SK-N-SH treated with all-trans-retinoic acid at 6 μM for 48 hours (cell line): ENCODE results near the gene RNF169.
A peak's percentile ranks its signal among the peaks of the same experiment; 100 is the strongest.

Experiments used
- ATAC-seq: fragments of 200-7000 bp; cut with Tn5 transposase; 3 replicates; pipeline ENCODE4 v1.9.1; 2020; ENCODE audit warnings: mild to moderate bottlenecking, moderate library complexity
- ARNTL ChIP-seq: fragments of 450-650 bp; formaldehyde crosslinking; IDR thresholded peaks from 2 replicates; pipeline ENCODE4 v1.5.0; 2020; ENCODE audit warnings: low read depth, mild to moderate bottlenecking, moderate library complexity, borderline replicate concordance
- BACH2 ChIP-seq: fragments of 250-450 bp; sonication (Bioruptor Pico); IDR thresholded peaks from 2 replicates; pipeline ENCODE4 v1.9.0; 2021; ENCODE audit warnings: mild to moderate bottlenecking, borderline replicate concordance
- CSDC2 ChIP-seq: fragments of 250-450 bp; sonication (Bioruptor Pico); IDR thresholded peaks from 2 replicates; pipeline ENCODE4 v1.5.0; 2020; ENCODE audit warnings: mild to moderate bottlenecking, moderate library complexity
- ESRRG ChIP-seq: fragments of 250-450 bp; sonication (Bioruptor Pico); IDR thresholded peaks from 2 replicates; pipeline ENCODE4 v1.6.1; 2021; ENCODE audit warnings: mild to moderate bottlenecking
- GLIS3 ChIP-seq: fragments of 250-450 bp; sonication (Bioruptor Pico); IDR thresholded peaks from 2 replicates; pipeline ENCODE4 v1.5.0; 2020; ENCODE audit warnings: mild to moderate bottlenecking, moderate library complexity
- ISL1 ChIP-seq: fragments of 250-450 bp; sonication (Bioruptor Pico); IDR thresholded peaks from 2 replicates; pipeline ENCODE4 v2.1.2; 2022; ENCODE audit warnings: mild to moderate bottlenecking, moderate library complexity
- OSR1 ChIP-seq: fragments of 250-450 bp; sonication (Bioruptor Pico); IDR thresholded peaks from 2 replicates; pipeline ENCODE4 v1.8.0; 2022; ENCODE audit warnings: moderate library complexity, mild to moderate bottlenecking, inconsistent platforms
- PPARA ChIP-seq: fragments of 250-450 bp; sonication (Bioruptor Pico); IDR thresholded peaks from 2 replicates; pipeline ENCODE4 v1.5.0; 2020; ENCODE audit warnings: mild to moderate bottlenecking, borderline replicate concordance
- RARB ChIP-seq: fragments of 250-450 bp; sonication (Bioruptor Pico); IDR thresholded peaks from 2 replicates; pipeline ENCODE4 v1.8.0; 2021; ENCODE audit warnings: mild to moderate bottlenecking, moderate library complexity
- SNAI2 ChIP-seq: fragments of 250-450 bp; sonication (Bioruptor Pico); IDR thresholded peaks from 2 replicates; pipeline ENCODE4 v1.5.0; 2020; ENCODE audit warnings: mild to moderate bottlenecking, moderate library complexity
- TCF4 ChIP-seq: fragments of 250-450 bp; sonication (Bioruptor Pico); IDR thresholded peaks from 2 replicates; pipeline ENCODE4 v1.8.0; 2021; ENCODE audit warnings: mild to moderate bottlenecking, moderate library complexity, borderline replicate concordance
- TOX ChIP-seq: fragments of 250-450 bp; sonication (Bioruptor Pico); IDR thresholded peaks from 2 replicates; pipeline ENCODE4 v1.8.0; 2021; ENCODE audit warnings: mild to moderate bottlenecking, moderate library complexity, borderline replicate concordance
- ZC3H10 ChIP-seq: fragments of 250-450 bp; sonication (Bioruptor Pico); IDR thresholded peaks from 2 replicates; pipeline ENCODE4 v1.5.1; 2021; ENCODE audit warnings: mild to moderate bottlenecking, moderate library complexity
- ZFP3 ChIP-seq: fragments of 250-450 bp; sonication (Bioruptor Pico); IDR thresholded peaks from 2 replicates; pipeline ENCODE4 v1.5.0; 2020; ENCODE audit warnings: mild to moderate bottlenecking, moderate library complexity
- ZFP30 ChIP-seq: fragments of 450-650 bp; formaldehyde crosslinking; IDR thresholded peaks from 2 replicates; pipeline ENCODE4 v1.5.0; 2022; ENCODE audit warnings: mild to moderate bottlenecking, moderate library complexity
- ZNF565 ChIP-seq: fragments of 450-650 bp; formaldehyde crosslinking; conservative IDR thresholded peaks from 2 replicates; pipeline ENCODE4 v1.5.0; 2020; ENCODE audit warnings: low read depth, mild to moderate bottlenecking, moderate library complexity
- ZNF8 ChIP-seq: fragments of 450-650 bp; formaldehyde crosslinking; IDR thresholded peaks from 2 replicates; pipeline ENCODE4 v1.5.0; 2020; ENCODE audit warnings: mild to moderate bottlenecking, moderate library complexity
- TF ChIP-seq, protein P1 (sequence below): fragments of 250-450 bp; sonication (Bioruptor Pico); IDR thresholded peaks from 2 replicates; pipeline ENCODE4 v1.5.0; 2020; ENCODE audit warnings: mild to moderate bottlenecking, moderate library complexity
- TF ChIP-seq, protein P2 (sequence below): fragments of 250-450 bp; sonication (Bioruptor Pico); IDR thresholded peaks from 2 replicates; pipeline ENCODE4 v1.8.0; 2020; ENCODE audit warnings: mild to moderate bottlenecking, moderate library complexity, borderline replicate concordance
- TF ChIP-seq, protein P3 (sequence below): fragments of 250-450 bp; sonication (Bioruptor Pico); IDR thresholded peaks from 2 replicates; pipeline ENCODE4 v1.8.0; 2021; ENCODE audit warnings: low read depth, mild to moderate bottlenecking, moderate library complexity, borderline replicate concordance
- TF ChIP-seq, protein P4 (sequence below): fragments of 250-450 bp; sonication (Bioruptor Pico); IDR thresholded peaks from 2 replicates; pipeline ENCODE4 v1.5.1; 2020; ENCODE audit warnings: low read depth, mild to moderate bottlenecking, moderate library complexity

Gene RNF169, protein sequence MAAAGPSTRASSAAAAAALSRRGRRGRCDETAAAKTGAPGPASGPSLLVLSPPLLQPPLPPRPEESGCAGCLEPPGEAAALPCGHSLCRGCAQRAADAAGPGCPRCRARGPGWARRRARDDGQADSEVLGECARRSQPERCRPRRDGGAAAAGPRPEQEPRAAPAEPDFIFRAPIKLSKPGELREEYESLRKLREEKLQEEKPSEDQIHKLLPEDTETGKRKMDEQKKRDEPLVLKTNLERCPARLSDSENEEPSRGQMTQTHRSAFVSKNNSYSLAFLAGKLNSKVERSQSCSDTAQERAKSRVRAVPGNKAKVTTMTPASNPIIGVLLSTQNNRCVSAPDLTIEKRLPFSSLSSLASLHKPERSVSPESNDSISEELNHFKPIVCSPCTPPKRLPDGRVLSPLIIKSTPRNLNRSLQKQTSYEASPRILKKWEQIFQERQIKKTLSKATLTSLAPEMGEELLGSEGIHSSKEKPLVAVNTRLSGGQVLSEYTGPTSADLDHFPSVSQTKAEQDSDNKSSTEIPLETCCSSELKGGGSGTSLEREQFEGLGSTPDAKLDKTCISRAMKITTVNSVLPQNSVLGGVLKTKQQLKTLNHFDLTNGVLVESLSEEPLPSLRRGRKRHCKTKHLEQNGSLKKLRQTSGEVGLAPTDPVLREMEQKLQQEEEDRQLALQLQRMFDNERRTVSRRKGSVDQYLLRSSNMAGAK

DNA sequence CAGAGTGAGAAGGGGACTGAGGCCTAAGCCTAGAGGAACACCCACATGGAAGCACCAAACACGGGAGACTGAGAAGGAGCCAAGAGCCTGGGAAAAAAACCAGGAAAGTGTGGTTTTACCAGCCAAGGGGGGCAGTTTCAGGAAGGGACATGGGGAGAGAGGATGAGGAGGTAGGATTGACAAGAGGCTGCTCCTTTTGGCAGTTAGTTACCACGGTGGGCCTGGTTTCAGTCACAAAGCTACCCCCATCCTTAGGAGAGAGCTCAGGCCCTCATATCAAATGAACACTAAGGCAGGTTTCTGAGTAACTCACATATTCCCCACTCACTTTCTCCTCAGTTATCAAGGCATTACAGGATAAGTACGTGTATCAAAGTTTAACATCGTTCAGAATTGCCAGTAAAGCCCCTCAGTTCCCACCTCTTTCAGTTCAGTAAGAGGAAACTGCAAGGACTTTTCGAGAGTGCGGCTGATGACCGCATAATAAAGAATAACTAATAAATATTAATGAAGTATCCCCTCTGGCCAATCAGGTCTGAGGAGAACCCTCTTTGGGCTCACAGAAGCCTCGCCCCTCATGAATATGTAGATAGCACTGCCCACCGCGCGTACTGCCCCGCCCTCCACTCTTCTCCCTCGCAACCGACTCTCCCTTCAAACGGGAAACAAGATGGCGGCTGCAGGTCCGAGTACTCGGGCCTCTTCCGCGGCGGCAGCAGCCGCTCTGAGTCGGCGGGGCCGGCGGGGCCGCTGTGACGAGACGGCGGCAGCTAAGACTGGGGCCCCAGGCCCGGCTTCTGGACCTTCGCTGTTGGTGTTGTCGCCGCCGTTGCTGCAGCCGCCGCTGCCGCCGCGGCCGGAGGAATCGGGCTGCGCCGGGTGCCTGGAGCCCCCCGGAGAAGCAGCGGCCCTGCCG, at the start of gene RNF169:
Gene RNF169 (plus strand): TSS at position 639 of the 916 bp plus-strand sequence. CDS start 32 bp downstream, at position 671.
- ATAC-seq: peak; percentile 100
- TF ChIP-seq, protein P1, sequence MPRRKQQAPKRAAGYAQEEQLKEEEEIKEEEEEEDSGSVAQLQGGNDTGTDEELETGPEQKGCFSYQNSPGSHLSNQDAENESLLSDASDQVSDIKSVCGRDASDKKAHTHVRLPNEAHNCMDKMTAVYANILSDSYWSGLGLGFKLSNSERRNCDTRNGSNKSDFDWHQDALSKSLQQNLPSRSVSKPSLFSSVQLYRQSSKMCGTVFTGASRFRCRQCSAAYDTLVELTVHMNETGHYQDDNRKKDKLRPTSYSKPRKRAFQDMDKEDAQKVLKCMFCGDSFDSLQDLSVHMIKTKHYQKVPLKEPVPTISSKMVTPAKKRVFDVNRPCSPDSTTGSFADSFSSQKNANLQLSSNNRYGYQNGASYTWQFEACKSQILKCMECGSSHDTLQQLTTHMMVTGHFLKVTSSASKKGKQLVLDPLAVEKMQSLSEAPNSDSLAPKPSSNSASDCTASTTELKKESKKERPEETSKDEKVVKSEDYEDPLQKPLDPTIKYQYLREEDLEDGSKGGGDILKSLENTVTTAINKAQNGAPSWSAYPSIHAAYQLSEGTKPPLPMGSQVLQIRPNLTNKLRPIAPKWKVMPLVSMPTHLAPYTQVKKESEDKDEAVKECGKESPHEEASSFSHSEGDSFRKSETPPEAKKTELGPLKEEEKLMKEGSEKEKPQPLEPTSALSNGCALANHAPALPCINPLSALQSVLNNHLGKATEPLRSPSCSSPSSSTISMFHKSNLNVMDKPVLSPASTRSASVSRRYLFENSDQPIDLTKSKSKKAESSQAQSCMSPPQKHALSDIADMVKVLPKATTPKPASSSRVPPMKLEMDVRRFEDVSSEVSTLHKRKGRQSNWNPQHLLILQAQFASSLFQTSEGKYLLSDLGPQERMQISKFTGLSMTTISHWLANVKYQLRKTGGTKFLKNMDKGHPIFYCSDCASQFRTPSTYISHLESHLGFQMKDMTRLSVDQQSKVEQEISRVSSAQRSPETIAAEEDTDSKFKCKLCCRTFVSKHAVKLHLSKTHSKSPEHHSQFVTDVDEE: no peak
- TF ChIP-seq TOX (CRISPR knock-in tag): no peak
- TF ChIP-seq, protein P2, sequence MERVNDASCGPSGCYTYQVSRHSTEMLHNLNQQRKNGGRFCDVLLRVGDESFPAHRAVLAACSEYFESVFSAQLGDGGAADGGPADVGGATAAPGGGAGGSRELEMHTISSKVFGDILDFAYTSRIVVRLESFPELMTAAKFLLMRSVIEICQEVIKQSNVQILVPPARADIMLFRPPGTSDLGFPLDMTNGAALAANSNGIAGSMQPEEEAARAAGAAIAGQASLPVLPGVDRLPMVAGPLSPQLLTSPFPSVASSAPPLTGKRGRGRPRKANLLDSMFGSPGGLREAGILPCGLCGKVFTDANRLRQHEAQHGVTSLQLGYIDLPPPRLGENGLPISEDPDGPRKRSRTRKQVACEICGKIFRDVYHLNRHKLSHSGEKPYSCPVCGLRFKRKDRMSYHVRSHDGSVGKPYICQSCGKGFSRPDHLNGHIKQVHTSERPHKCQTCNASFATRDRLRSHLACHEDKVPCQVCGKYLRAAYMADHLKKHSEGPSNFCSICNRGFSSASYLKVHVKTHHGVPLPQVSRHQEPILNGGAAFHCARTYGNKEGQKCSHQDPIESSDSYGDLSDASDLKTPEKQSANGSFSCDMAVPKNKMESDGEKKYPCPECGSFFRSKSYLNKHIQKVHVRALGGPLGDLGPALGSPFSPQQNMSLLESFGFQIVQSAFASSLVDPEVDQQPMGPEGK: no peak
- no peak for TF ChIP-seq GLIS3 (CRISPR knock-in tag)
- no peak for TF ChIP-seq OSR1 (CRISPR knock-in tag)
- no peak for TF ChIP-seq ZNF565 (CRISPR knock-in tag)
- no peak for TF ChIP-seq ZFP30 (CRISPR knock-in tag)
- TF ChIP-seq, protein P3, sequence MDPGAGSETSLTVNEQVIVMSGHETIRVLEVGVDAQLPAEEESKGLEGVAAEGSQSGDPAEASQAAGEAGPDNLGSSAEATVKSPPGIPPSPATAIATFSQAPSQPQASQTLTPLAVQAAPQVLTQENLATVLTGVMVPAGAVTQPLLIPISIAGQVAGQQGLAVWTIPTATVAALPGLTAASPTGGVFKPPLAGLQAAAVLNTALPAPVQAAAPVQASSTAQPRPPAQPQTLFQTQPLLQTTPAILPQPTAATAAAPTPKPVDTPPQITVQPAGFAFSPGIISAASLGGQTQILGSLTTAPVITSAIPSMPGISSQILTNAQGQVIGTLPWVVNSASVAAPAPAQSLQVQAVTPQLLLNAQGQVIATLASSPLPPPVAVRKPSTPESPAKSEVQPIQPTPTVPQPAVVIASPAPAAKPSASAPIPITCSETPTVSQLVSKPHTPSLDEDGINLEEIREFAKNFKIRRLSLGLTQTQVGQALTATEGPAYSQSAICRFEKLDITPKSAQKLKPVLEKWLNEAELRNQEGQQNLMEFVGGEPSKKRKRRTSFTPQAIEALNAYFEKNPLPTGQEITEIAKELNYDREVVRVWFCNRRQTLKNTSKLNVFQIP: no peak
- TF ChIP-seq ESRRG (CRISPR knock-in tag): no peak; the same call in 1 of the 2 replicates
- TF ChIP-seq ZNF8 (CRISPR knock-in tag): no peak
- no peak for TF ChIP-seq TCF4 (CRISPR knock-in tag)
- TF ChIP-seq RARB: no peak
- TF ChIP-seq BACH2 (CRISPR knock-in tag): no peak
- TF ChIP-seq ARNTL: no peak

DNA sequence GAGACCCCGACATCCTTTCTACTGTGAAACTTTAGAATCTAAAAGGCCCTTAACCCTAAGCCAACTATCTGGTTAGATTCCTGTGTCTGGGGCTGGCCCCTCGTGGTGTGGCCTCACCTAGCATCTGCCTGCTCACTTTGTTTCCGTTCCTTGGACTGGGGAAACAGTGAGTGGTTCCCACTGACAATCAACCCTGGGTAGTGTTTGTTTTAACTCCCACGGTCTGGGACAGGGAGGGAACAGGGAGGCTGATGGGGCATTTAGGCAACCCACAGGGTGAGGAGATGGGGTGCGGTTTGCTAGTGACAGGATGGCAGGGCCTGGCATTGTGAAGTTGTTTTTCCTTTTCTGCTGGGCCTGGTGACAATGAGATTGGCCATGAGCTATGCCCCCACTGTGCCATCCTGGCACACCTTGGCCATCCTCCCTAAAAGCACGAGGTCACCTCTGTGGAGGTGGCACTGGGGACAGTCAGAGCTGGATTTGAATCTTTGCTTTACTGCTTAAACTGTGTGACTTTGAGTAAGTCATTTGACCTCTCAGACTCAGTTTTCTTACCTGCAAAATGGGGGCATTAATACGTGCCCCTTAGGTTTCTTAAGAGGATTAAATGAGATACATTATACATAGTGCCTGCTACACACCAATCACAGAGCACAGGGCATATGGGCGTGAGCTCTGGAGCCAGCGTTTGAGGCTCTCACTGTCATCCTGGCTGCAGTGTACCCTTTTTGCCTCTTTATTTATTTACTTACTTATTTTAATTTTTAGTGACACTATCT, 48.8 kb upstream of the RNF169 start:
- ATAC-seq: no peak
- TF ChIP-seq ZFP3 (CRISPR knock-in tag) (no peak), TOX (CRISPR knock-in tag) (no peak), CSDC2 (no peak), RARB (no peak), PPARA (CRISPR knock-in tag) (no peak), SNAI2 (CRISPR knock-in tag) (no peak), OSR1 (CRISPR knock-in tag) (no peak), BACH2 (CRISPR knock-in tag) (no peak), ZNF8 (CRISPR knock-in tag) (no peak), ZC3H10 (CRISPR knock-in tag) (no peak), ISL1 (CRISPR knock-in tag) (no peak), ZNF565 (CRISPR knock-in tag) (no peak), GLIS3 (CRISPR knock-in tag) (no peak)
- TF ChIP-seq, protein P4, sequence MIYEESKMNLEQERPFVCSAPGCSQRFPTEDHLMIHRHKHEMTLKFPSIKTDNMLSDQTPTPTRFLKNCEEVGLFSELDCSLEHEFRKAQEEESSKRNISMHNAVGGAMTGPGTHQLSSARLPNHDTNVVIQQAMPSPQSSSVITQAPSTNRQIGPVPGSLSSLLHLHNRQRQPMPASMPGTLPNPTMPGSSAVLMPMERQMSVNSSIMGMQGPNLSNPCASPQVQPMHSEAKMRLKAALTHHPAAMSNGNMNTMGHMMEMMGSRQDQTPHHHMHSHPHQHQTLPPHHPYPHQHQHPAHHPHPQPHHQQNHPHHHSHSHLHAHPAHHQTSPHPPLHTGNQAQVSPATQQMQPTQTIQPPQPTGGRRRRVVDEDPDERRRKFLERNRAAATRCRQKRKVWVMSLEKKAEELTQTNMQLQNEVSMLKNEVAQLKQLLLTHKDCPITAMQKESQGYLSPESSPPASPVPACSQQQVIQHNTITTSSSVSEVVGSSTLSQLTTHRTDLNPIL (CRISPR knock-in tag): no peak
- TF ChIP-seq, protein P3: no peak
- TF ChIP-seq, protein P2: no peak
